SK-N-SH (cell line): ENCODE data around the gene EPHA6.

Experiments
- EP300 ChIP-seq, 2 experiments: IDR thresholded peaks; 2 replicates each; pipeline versions ENCODE4 v1.4.0 to v1.6.1; 2012; ENCODE audit warnings: borderline replicate concordance in 1 of 2, low read depth in 1 of 2, low read length in 1 of 2
- FOXM1 ChIP-seq: IDR thresholded peaks from 2 replicates; pipeline ENCODE4 v1.4.0; 2012; ENCODE audit warnings: low read depth, mild to moderate bottlenecking
- JUND ChIP-seq: IDR thresholded peaks from 2 replicates; pipeline ENCODE4 v1.4.0; 2012
- RAD21 ChIP-seq: IDR thresholded peaks from 2 replicates; pipeline ENCODE4 v1.6.1; 2012; ENCODE audit warnings: mild to moderate bottlenecking, low read length
- SIN3A ChIP-seq: IDR thresholded peaks from 2 replicates; pipeline ENCODE4 v1.6.1; 2012; ENCODE audit warnings: low read depth, mild to moderate bottlenecking, low read length, moderate library complexity, borderline replicate concordance
- SMC3 ChIP-seq: IDR thresholded peaks from 2 replicates; pipeline ENCODE4 v1.6.1; 2012; ENCODE audit warnings: low read depth, low read length, improper control_type of control experiment
- ZBTB33 ChIP-seq: IDR thresholded peaks from 2 replicates; pipeline ENCODE4 v1.4.0; 2012; ENCODE audit warnings: low read depth, borderline replicate concordance
- TF ChIP-seq, protein P1 (sequence below): IDR thresholded peaks from 2 replicates; pipeline ENCODE4 v1.6.1; 2012; ENCODE audit warnings: mild to moderate bottlenecking, low read depth, low read length, moderate library complexity
- TF ChIP-seq, protein P2 (sequence below): fragments of 200-600 bp; sonication (generic); IDR thresholded peaks from 2 replicates; pipeline ENCODE4 v1.6.1; 2017; ENCODE audit warnings: antibody characterized with exemption, mild to moderate bottlenecking, moderate library complexity

DNA sequence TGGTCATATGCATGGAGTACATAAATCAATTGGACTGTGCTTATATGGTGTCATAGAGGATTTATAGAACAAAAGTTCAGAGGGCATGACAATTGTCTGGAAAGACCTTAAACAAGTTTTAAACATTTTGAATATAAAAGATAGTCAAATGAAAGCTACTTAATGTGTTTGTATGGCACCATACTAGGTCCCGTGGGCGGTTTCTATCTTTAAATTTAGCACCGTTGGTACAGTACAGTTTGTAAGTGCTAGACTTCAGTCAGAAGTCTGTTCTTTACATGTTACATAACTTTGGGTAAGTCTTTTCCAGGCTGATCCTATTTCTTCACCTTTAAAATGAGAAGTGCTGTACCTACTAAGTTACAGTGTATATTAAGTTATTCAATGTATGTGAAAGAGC lies 576.8 kb downstream of the EPHA6 start:
- TF ChIP-seq RAD21 (no peak), FOXM1 (no peak), SIN3A (no peak), ZBTB33 (no peak), JUND (no peak), SMC3 (no peak), EP300 (IDR thresholded peaks at IDR 0.05; ENCODE audit: borderline replicate concordance in 1 of 2, low read depth in 1 of 2, low read length in 1 of 2) (no peak)
- TF ChIP-seq, protein P1, sequence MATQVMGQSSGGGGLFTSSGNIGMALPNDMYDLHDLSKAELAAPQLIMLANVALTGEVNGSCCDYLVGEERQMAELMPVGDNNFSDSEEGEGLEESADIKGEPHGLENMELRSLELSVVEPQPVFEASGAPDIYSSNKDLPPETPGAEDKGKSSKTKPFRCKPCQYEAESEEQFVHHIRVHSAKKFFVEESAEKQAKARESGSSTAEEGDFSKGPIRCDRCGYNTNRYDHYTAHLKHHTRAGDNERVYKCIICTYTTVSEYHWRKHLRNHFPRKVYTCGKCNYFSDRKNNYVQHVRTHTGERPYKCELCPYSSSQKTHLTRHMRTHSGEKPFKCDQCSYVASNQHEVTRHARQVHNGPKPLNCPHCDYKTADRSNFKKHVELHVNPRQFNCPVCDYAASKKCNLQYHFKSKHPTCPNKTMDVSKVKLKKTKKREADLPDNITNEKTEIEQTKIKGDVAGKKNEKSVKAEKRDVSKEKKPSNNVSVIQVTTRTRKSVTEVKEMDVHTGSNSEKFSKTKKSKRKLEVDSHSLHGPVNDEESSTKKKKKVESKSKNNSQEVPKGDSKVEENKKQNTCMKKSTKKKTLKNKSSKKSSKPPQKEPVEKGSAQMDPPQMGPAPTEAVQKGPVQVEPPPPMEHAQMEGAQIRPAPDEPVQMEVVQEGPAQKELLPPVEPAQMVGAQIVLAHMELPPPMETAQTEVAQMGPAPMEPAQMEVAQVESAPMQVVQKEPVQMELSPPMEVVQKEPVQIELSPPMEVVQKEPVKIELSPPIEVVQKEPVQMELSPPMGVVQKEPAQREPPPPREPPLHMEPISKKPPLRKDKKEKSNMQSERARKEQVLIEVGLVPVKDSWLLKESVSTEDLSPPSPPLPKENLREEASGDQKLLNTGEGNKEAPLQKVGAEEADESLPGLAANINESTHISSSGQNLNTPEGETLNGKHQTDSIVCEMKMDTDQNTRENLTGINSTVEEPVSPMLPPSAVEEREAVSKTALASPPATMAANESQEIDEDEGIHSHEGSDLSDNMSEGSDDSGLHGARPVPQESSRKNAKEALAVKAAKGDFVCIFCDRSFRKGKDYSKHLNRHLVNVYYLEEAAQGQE = no peak
- TF ChIP-seq, protein P2, sequence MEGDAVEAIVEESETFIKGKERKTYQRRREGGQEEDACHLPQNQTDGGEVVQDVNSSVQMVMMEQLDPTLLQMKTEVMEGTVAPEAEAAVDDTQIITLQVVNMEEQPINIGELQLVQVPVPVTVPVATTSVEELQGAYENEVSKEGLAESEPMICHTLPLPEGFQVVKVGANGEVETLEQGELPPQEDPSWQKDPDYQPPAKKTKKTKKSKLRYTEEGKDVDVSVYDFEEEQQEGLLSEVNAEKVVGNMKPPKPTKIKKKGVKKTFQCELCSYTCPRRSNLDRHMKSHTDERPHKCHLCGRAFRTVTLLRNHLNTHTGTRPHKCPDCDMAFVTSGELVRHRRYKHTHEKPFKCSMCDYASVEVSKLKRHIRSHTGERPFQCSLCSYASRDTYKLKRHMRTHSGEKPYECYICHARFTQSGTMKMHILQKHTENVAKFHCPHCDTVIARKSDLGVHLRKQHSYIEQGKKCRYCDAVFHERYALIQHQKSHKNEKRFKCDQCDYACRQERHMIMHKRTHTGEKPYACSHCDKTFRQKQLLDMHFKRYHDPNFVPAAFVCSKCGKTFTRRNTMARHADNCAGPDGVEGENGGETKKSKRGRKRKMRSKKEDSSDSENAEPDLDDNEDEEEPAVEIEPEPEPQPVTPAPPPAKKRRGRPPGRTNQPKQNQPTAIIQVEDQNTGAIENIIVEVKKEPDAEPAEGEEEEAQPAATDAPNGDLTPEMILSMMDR = no peak
